Daoy (cell line): ENCODE data around the gene LTB. TPM values are rescaled to one million over a fixed set of nuclear protein-coding genes. Genes with fewer than 3 reads are reported as not detected.
A peak's percentile ranks its signal among the peaks of the same experiment; 100 is the strongest.

Source experiments
- DNase-seq: peaks from one replicate; pipeline ENCODE4 v3.0.0-alpha.2; 2015; ENCODE audit warnings: low read depth
- total RNA-seq: library from RNA; depleted of rRNA; stranded (reverse); fragments of >200 nt; shearing (Covaris generic); gene quantifications from 2 replicates; pipeline ENCODE4 v1.2.3, GENCODE V29; 2014

The LTB gene
- total RNA-seq, 1 experiment from 2014 or later = 2.1 TPM

DNA sequence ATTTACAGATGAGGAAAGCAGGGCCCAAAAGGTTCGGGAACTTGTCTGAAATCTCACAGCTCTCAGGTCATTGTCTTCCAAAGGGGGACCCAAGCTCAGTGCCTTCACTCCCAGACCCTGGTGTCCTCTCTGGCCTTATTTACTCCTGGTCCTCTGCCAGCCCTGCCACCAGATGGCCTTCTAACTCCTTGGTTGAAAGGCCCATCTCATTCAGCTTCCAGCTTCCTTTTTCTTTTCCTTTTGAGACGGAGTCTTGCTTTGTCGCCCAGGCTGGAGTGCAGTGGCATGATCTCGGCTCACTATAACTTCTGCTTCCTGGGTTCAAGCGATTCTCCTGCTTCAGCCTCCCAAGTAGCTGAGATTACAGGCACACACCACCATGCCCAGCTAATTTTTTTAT, 30.9 kb downstream of the LTB start:
- DNase-seq = peak; percentile 76

- DNase-seq = no peak
Measured at GRCh38 chr6:31548544-31548873, 33.7 kb downstream of the LTB start.

GRCh38 chr6:31547727-31548543, 34.3 kb downstream of the LTB start:
- no peak for DNase-seq

- peak; percentile 99 for DNase-seq
Measured at GRCh38 chr6:31546958-31547726, 35.1 kb downstream of the LTB start, which contains the start of gene NFKBIL1. TSS of gene NFKBIL1 (plus strand) at chr6:31547608. CDS start at chr6:31547695, 87 bp downstream.

DNA sequence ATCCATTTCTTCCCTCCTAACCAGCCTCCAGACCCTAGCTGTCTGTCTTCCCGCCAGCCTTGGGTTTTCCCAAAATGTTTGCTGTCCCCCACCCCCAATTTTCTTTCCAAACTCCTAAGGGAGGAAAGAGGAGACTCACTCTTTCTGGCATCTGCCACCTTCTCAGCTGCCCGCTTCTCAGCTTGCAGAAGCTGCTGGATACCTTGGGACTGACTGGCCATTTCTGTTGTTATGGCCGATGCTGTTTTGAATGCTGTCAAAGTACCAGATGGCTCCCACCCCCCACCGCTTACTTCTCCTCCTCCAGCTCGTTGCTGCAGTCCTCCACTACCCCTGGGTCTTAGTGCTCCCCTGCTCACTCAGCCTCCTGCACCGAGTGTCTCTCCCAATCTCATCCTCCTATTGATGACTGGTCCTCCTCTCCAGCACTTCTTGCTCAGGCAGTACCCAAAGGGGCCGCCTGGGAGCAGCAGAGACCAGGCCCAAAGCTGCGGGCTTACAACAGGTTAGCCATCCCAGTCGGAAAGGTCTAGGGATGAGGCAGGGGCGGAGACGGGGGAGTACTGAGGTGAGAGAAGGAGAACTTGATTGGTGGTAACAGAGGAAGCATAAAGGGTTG, 35.8 kb downstream of the LTB start, which contains the start of gene ATP6V1G2:
TSS of gene ATP6V1G2 (minus strand) at position 270 of the 619 bp plus-strand sequence. CDS start at position 221, 49 bp downstream.
- DNase-seq = peak; percentile 93

GRCh38 chr6:31545291-31545690, 36.9 kb downstream of the LTB start:
- no peak for DNase-seq

GRCh38 chr6:31544676-31545075, 37.5 kb downstream of the LTB start:
- no peak for DNase-seq

- no peak for DNase-seq
Measured at GRCh38 chr6:31543639-31544038, 38.6 kb downstream of the LTB start.

- peak; percentile 99 for DNase-seq
Measured at GRCh38 chr6:31541658-31542521, 40.3 kb downstream of the LTB start, which contains the start of gene DDX39B. TSS of gene DDX39B (minus strand) at chr6:31542003. CDS start at chr6:31540532, 1,471 bp downstream.

DNA sequence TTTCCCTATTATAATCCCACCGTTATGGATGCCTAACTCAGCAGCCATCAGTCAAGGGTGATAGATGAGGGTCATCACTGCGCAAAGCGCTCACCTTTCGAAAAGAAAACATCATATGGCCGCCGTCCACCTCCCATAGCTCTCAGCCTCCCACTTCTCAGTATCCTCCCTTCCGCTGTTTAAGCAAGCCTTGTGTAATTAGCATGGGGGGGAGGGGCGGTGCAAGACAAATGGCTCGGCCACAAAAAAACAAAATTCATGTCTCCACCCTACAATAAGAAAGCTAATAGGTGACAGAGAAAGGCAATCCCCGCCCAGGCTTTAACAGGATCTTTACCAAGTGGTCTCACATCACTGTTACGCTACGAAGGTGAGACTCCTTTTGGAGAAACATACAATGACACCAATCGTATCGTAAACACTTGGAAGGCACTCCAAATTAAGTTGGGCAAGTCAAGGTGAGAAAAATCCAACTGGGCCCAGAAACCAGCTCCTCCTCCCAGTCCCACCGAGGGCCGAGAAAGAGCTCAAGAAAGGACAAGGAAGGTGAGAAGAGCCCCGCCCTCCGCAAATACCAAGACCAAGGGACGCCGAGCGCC, 41.1 kb downstream of the LTB start:
- DNase-seq = peak; percentile 77

GRCh38 chr6:31540640-31541039, 41.6 kb downstream of the LTB start:
- no peak for DNase-seq

GRCh38 chr6:31538805-31539400, 43.3 kb downstream of the LTB start:
- DNase-seq = no peak

- DNase-seq = no peak
Measured at GRCh38 chr6:31535538-31536324, 46.5 kb downstream of the LTB start.

DNA sequence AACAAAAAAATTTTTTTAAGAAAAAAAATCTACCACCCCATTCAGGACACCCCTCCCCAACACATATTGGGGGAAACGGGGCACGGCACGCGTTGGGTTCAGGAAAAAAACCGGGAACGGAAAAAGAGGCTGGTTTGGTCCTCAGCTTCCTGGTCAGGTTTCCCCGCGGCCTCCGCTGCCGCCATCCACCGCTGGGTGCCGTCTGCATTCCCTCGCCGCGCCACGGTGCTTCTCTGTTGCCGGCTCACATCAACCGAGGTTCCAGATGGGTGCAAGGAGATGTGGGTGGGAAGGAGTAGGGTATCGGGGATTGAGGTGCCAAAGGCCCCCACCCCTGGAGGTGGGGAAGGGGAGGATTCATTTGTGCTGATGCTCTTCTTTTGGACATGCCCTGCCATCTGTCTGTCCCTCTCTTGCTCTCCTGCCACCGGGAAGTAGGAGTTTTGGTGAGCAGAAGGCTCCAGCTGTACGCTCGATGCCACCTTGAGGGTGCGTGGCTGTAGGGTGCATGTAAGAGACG, 47.6 kb downstream of the LTB start:
- no peak for DNase-seq

DNA sequence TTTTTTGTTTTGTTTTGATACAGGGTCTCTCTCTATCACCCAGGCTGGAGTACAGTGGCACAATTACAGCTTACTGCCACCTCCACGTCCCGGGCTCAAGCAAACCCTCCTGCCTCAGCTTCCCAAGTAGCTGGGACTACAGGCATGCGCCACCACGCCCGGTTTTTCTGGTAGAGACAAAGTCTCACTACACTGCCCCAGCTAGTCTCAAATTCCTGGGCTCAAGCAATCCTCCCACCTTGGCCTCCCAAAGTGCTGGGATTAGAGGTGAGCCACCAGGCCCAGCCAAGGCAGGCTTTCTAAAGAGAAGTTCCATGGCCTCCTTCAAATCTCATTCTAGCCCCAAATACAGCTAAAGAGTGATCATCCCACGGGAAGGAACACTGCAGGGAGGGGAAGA, 48.2 kb downstream of the LTB start:
- no peak for DNase-seq

- no peak for DNase-seq
Measured at GRCh38 chr6:31533455-31533841, 48.8 kb downstream of the LTB start.

DNA sequence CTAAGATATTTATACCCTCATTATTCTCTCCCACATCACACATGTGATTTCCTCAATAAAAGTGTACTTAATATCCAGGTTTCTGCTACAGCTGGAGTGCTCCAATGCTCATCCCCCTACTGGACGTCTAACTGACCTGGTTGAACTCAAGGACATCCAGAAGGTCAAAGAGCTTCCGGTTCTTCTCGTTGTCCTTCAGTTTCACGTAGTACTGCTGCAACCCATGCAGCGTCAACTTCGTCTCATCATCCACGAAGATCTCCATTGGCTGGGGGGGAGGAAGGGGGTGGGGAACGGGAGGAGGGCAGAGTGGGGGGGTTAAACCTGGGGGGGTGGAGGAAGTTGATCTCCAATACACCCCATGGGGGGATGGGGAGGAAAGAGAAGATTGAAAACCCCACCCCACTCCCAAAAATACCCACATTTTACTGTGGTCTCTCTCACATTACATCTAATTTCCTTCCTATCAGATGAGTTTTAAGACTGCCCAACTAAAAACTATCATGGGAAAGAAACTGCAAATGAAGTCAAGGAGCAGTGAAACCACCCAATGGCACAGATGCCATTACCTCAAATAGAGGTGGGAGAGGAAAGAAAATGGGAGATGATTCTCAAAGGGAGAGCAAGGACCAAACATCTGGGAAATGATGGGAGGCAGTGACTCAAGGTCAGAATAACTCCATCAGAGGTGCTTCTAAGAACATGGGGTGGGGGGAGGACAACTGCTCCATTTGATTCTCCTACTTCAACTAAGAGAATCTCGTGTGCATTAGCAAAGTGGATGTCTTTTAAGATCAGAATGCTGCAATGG, 49.4 kb downstream of the LTB start:
- no peak for DNase-seq

GRCh38 chr6:31531771-31532643, 50.2 kb downstream of the LTB start:
- no peak for DNase-seq
